ENCODE data around the gene ECHS1.

ECHS1 gene

DNA sequence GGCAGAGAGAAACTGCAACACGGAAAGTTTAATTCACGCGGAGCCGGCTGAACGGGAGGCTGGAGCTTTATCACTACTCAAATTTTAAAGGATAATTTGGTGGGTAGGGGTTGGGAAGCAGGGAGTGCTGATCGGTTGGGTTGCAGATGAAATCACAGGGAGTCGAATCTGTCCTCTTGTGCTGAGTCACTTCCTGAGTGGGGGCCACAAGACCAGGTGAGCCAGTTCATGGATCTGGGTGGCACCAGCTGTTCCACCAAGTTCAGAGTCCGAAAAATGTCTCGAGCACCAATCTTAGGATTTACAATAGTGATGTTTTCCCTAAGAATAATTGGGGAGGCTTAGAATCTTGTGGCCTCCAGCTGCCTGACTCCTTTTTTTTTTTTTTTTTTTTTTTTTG is 29.6 kb downstream of the ECHS1 start:
- H3K9me3 ChIP-seq (ENCODE audit: control insufficient read depth, insufficient read depth, low read depth, low read length), result no peaks in the 10 kb centered on the region
- POLR2A ChIA-PET, result interaction anchor here (0.7 kb wide), 1 partner anchor 83 kb away, joined by 5 read pairs; no protein-coding TSS in a partner anchor
- no peak overlapping the region for H3K27ac ChIP-seq (ENCODE audit: extremely low read depth, low read depth, low read length)

DNA sequence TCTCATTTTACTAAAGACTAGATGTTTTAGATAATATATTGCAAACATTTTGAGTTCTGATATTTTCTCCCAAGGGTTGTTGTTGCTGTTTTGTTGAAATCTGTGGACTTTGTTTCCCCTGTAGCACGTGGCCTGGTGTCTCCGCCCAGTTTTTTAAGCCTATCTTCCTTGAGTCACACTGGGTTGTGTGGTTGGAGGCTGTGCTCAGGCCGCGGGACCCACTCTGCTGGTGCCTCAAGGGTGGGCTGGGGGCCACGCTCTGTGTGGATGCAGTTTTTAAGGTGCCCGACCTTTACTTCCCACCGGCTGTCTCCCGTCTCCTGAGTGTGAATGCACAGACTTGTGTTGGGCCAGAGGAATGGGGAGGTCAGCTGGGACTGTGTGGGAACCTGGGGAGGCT is 30.2 kb downstream of the ECHS1 start:
- H3K36me3 ChIP-seq (ENCODE audit: control insufficient read depth in 2 of 2, insufficient read depth in 1 of 2, low read length in 2 of 2), result no peaks in the 10 kb centered on the region
- no peak overlapping the region for H3K27ac ChIP-seq (ENCODE audit: extremely low read depth, low read depth, low read length)
- no peak overlapping the region for H3K4me3 ChIP-seq (ENCODE audit: low read depth, low read length)
- ChIA-PET POLR2A (no interaction called here), CTCF (no interaction called here)
- H3K9me3 ChIP-seq (ENCODE audit: control insufficient read depth, insufficient read depth, low read depth, low read length), result no peaks in the 10 kb centered on the region
- H3K4me1 ChIP-seq (ENCODE audit: control insufficient read depth, insufficient read depth, low read length), result no peaks in the 10 kb centered on the region
- no peak for TF ChIP-seq ZNF701 (tag by site-specific recombination; IDR thresholded peaks at IDR 0.05)
- TF ChIP-seq KLF16 (tag by site-specific recombination; IDR thresholded peaks at IDR 0.05), result no peak
- TF ChIP-seq KLF10 (tag by site-specific recombination; IDR thresholded peaks at IDR 0.05), result no peak
- TF ChIP-seq ZNF837 (tag by site-specific recombination; IDR thresholded peaks at IDR 0.05), result no peak
- TF ChIP-seq ZNF626 (tag by site-specific recombination; IDR thresholded peaks at IDR 0.05), result no peak
- TF ChIP-seq, protein P1, sequence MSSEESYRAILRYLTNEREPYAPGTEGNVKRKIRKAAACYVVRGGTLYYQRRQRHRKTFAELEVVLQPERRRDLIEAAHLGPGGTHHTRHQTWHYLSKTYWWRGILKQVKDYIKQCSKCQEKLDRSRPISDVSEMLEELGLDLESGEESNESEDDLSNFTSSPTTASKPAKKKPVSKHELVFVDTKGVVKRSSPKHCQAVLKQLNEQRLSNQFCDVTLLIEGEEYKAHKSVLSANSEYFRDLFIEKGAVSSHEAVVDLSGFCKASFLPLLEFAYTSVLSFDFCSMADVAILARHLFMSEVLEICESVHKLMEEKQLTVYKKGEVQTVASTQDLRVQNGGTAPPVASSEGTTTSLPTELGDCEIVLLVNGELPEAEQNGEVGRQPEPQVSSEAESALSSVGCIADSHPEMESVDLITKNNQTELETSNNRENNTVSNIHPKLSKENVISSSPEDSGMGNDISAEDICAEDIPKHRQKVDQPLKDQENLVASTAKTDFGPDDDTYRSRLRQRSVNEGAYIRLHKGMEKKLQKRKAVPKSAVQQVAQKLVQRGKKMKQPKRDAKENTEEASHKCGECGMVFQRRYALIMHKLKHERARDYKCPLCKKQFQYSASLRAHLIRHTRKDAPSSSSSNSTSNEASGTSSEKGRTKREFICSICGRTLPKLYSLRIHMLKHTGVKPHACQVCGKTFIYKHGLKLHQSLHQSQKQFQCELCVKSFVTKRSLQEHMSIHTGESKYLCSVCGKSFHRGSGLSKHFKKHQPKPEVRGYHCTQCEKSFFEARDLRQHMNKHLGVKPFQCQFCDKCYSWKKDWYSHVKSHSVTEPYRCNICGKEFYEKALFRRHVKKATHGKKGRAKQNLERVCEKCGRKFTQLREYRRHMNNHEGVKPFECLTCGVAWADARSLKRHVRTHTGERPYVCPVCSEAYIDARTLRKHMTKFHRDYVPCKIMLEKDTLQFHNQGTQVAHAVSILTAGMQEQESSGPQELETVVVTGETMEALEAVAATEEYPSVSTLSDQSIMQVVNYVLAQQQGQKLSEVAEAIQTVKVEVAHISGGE (tag by site-specific recombination; conservative IDR thresholded peaks at IDR 0.05; ENCODE audit: low read depth), result no peak
- TF ChIP-seq ZNF354C (tag by site-specific recombination; IDR thresholded peaks at IDR 0.05; ENCODE audit: borderline replicate concordance, low read depth), result no peak

More for the DNA sequence above, 29.6 kb downstream of the ECHS1 start:
- CTCF ChIA-PET, result interaction anchor here (2.4 kb wide), 1 partner anchor 14 kb away, joined by 11 read pairs; no protein-coding TSS in a partner anchor
- Histone ChIP-seq H3K4me1 (ENCODE audit: control insufficient read depth, insufficient read depth, low read length) (no peaks in the 10 kb centered on the region), H3K4me3 (ENCODE audit: low read depth, low read length) (no peak overlapping the region), H3K36me3 (ENCODE audit: control insufficient read depth in 2 of 2, insufficient read depth in 1 of 2, low read length in 2 of 2) (no peaks in the 10 kb centered on the region)
- TF ChIP-seq, protein P2, sequence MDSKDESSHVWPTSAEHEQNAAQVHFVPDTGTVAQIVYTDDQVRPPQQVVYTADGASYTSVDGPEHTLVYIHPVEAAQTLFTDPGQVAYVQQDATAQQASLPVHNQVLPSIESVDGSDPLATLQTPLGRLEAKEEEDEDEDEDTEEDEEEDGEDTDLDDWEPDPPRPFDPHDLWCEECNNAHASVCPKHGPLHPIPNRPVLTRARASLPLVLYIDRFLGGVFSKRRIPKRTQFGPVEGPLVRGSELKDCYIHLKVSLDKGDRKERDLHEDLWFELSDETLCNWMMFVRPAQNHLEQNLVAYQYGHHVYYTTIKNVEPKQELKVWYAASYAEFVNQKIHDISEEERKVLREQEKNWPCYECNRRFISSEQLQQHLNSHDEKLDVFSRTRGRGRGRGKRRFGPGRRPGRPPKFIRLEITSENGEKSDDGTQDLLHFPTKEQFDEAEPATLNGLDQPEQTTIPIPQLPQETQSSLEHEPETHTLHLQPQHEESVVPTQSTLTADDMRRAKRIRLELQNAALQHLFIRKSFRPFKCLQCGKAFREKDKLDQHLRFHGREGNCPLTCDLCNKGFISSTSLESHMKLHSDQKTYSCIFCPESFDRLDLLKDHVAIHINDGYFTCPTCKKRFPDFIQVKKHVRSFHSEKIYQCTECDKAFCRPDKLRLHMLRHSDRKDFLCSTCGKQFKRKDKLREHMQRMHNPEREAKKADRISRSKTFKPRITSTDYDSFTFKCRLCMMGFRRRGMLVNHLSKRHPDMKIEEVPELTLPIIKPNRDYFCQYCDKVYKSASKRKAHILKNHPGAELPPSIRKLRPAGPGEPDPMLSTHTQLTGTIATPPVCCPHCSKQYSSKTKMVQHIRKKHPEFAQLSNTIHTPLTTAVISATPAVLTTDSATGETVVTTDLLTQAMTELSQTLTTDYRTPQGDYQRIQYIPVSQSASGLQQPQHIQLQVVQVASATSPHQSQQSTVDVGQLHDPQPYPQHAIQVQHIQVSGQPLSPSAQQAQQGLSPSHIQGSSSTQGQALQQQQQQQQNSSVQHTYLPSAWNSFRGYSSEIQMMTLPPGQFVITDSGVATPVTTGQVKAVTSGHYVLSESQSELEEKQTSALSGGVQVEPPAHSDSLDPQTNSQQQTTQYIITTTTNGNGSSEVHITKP (tag by site-specific recombination; IDR thresholded peaks at IDR 0.05), result peak; percentile 23; the same call in 1 of the 2 replicates
- no peak for TF ChIP-seq ZSCAN30 (tag by site-specific recombination; IDR thresholded peaks at IDR 0.05)

DNA sequence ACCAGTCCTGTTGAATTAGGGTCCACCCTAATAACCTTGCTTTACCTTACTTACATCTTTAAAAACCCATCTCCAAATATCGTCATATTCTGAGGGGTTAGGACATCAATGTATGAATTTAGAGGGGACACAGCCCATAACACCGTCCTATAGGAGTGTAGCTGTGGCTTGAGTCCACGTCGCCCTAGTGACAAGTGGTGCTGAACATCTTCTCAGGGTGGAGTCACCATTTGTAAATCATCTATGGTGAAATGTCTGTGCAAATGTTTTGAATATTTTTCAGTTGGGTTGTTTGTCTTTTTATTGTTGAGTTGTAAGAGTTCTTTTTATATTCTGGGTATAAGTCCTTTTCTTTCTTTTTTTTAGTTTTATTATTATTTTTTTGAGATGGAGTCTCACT is 31.2 kb downstream of the ECHS1 start:
- H3K27ac ChIP-seq (ENCODE audit: extremely low read depth, low read depth, low read length), result no peak overlapping the region
- CTCF ChIA-PET, result interaction anchor here (0.7 to 1.3 kb wide), 2 partner anchors 13 to 96 kb away, joined by 3 to 5 read pairs; no protein-coding TSS in a partner anchor
- H3K4me1 ChIP-seq (ENCODE audit: control insufficient read depth, insufficient read depth, low read length), result no peaks in the 10 kb centered on the region
- H3K36me3 ChIP-seq (ENCODE audit: control insufficient read depth in 2 of 2, insufficient read depth in 1 of 2, low read length in 2 of 2), result no peaks in the 10 kb centered on the region
- H3K9me3 ChIP-seq (ENCODE audit: control insufficient read depth, insufficient read depth, low read depth, low read length), result no peaks in the 10 kb centered on the region
- H3K4me3 ChIP-seq (ENCODE audit: low read depth, low read length), result no peak overlapping the region
- POLR2A ChIA-PET, result no interaction called here
- no peak for TF ChIP-seq ZNF585B (tag by site-specific recombination; IDR thresholded peaks at IDR 0.05)
- TF ChIP-seq, protein P3, sequence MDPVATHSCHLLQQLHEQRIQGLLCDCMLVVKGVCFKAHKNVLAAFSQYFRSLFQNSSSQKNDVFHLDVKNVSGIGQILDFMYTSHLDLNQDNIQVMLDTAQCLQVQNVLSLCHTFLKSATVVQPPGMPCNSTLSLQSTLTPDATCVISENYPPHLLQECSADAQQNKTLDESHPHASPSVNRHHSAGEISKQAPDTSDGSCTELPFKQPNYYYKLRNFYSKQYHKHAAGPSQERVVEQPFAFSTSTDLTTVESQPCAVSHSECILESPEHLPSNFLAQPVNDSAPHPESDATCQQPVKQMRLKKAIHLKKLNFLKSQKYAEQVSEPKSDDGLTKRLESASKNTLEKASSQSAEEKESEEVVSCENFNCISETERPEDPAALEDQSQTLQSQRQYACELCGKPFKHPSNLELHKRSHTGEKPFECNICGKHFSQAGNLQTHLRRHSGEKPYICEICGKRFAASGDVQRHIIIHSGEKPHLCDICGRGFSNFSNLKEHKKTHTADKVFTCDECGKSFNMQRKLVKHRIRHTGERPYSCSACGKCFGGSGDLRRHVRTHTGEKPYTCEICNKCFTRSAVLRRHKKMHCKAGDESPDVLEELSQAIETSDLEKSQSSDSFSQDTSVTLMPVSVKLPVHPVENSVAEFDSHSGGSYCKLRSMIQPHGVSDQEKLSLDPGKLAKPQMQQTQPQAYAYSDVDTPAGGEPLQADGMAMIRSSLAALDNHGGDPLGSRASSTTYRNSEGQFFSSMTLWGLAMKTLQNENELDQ (tag by site-specific recombination; IDR thresholded peaks at IDR 0.05; ENCODE audit: low read depth), result no peak
- TF ChIP-seq ZNF664 (tag by site-specific recombination; IDR thresholded peaks at IDR 0.05), result no peak
- no peak for TF ChIP-seq ZFP37 (tag by site-specific recombination; IDR thresholded peaks at IDR 0.05)
- no peak for TF ChIP-seq ZNF473 (tag by site-specific recombination; IDR thresholded peaks at IDR 0.05)
- TF ChIP-seq GFI1B (tag by site-specific recombination; IDR thresholded peaks at IDR 0.05), result no peak
- no peak for TF ChIP-seq ZBTB20 (tag by site-specific recombination; IDR thresholded peaks at IDR 0.05)
- TF ChIP-seq HOXD13 (CRISPR knock-in tag; IDR thresholded peaks at IDR 0.05; ENCODE audit: borderline replicate concordance), result no peak
- TF ChIP-seq, protein P4, sequence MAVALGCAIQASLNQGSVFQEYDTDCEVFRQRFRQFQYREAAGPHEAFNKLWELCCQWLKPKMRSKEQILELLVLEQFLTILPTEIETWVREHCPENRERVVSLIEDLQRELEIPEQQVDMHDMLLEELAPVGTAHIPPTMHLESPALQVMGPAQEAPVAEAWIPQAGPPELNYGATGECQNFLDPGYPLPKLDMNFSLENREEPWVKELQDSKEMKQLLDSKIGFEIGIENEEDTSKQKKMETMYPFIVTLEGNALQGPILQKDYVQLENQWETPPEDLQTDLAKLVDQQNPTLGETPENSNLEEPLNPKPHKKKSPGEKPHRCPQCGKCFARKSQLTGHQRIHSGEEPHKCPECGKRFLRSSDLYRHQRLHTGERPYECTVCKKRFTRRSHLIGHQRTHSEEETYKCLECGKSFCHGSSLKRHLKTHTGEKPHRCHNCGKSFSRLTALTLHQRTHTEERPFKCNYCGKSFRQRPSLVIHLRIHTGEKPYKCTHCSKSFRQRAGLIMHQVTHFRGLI (tag by site-specific recombination; IDR thresholded peaks at IDR 0.05), result no peak
- TF ChIP-seq ZNF114 (tag by site-specific recombination; IDR thresholded peaks at IDR 0.05), result no peak
- TF ChIP-seq YY2 (tag by site-specific recombination; IDR thresholded peaks at IDR 0.05), result no peak
- no peak for TF ChIP-seq ZNF211 (tag by site-specific recombination; IDR thresholded peaks at IDR 0.05; ENCODE audit: low read depth)
- TF ChIP-seq ZNF2 (tag by site-specific recombination; IDR thresholded peaks at IDR 0.05), result no peak
